C1 segment of cervical spinal cord (tissue), 14 donors: ENCODE measurements around the gene SERPINB2.
"Not testable (repeated sequence)": the region's sequence is repeated elsewhere in the genome, so short reads cannot be mapped to it uniquely, and the experiment has no call there.

Source experiments
- DNase-seq, 14 donors: peaks; one replicate each; lab custom pipeline; 2025; lab: John Stamatoyannopoulos, UW

SERPINB2 gene

DNA sequence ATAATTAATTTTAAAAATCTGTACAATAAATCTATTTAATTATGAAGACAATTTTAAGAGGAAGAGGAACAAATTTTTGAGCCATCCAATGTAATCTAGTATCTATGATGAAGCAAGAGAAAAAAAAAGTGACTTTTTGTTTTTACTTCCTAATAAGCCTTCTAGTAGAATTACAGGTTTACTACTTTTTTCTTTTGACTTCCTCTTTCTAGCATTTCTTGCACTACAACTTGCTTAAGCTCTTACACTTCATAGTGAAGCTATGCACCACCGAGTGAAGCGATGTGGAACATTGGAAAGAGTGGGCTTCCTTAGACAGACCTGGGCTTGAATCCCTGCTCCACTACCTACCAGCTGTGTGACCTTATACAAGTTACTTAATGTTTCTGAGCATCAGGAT lies 2.1 kb downstream of the SERPINB2 start:
- peak in 1 of 14 donors; percentile 0 for DNase-seq

DNA sequence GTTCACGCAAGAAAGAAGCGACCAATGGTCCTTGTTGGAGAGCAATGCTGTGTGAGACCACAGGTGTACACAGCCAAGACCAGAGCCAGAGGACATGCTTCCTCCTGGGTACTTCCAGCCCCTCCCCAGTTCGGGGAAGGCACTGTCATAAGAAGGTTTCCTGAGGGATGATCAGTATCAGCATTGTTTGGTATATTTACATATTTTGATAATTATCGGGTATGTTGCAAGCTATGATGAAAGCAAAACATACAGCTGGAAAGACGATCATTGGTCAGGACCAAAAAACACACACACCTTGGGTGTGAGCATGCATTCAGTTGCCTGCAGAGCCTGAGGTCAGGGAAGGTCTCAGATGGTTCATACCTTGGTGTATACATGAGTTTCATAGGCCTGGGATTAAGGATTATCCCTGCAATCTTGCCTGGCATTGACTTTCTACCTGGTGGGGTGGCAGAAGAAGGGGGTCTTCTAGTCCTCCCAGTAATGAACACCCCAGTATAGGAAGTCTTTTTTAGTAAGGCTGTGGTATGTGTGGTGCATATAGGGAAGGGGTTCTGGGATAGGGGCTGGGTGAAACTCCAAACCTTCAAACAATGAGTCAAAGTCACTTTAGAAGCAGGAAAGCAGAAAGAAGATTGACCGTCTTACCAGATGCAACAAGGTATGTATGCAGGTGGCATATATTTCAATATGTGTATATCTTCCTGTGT lies 2.9 kb downstream of the SERPINB2 start:
- no peak for DNase-seq

DNA sequence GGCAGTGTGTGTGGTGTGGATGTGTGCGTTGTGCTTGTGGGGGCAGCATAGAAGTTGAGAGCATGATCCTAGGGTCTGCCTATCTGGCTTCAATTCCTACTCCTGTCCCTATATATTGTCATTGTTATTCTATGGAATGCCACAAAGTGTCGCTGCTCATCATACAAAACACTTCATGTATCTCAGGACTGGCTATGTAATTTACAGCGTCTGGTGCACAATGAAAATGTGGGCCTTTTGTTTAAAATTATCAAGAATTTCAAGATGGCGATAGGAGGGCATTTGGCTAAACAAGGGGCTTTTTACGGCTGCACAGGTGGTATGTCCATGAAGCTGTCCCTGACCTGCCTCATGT lies 3.4 kb downstream of the SERPINB2 start:
- no peak for DNase-seq

DNA sequence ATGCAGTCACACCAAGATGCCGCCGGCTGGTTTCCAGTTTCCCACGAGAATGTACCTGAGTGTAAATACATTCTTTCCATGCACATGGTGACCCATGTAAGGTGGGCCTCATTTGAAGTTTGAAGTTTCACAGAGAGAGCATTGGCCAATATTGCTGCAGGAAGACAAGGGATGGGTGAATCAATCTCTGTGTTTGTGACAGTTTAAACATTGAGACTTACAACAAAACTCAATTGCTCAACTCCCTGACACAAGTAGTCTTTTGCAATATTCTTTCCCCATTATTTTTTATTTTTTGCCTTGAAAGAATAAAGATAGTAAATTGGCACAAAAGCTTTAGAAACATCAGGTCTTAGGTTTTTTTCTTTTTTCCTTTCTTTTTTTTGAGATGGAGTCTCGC lies 5.1 kb downstream of the SERPINB2 start:
- DNase-seq, result no peak

DNA sequence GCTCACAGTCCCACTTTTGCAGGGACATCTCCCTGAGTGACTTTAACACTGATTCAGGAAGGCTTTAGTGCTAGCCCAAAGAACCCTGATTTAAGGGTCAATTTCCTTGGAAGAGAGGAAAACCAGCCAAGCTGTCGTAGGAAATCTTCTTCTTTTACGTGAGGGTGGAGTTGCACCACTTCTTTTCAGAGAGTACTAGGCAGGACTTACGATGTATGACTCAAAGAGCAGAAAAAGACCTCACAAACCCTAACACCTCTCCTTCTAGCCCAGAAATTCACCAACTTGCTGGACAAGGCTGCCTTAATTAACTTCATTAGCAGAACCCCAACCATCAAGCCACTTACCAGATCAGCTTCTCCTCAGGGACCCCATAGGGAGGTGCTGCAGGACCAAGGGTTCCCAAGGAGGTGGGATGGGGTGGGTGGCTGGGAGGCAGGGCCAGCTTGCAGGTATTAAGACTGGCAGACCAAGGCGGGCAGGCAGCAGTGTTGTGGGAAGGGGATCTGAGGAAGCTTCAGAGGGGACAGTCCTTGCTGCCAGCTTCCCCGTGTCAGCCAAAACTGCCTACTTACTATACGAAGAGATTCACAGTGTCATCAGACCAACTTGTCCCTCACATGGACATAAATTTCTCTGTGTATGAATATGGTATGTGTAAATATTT lies 6.7 kb downstream of the SERPINB2 start:
- DNase-seq, result no peak

DNA sequence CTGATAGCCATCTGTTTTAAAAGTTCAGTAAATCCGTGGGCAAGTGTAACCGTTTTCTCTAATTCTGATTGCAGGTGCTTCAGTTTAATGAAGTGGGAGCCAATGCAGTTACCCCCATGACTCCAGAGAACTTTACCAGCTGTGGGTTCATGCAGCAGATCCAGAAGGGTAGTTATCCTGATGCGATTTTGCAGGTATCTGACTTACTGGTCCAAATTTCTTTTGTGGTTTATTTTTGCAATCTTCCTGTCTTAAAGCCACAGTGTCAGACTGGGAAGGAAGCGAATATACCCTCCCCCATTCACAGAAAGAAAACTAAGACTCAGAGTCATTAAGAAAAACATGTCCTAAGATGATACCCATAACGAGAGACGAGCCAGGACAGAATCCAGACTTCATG lies 7.7 kb downstream of the SERPINB2 start:
- DNase-seq, result no peak

DNA sequence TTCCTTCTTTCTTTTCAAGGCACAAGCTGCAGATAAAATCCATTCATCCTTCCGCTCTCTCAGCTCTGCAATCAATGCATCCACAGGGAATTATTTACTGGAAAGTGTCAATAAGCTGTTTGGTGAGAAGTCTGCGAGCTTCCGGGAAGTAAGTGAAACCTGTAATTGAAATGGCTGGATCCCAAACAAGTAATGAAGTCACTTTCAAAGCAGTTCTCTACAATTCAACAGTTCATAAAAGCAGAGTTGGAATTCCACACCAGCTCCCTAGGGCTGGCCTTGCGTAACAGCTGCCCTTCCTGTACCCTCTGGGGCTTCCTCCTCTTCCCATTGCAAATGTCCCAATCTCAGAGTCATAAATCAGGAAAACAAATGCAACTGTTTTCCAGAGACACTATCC lies 9.6 kb downstream of the SERPINB2 start:
- no peak for DNase-seq

DNA sequence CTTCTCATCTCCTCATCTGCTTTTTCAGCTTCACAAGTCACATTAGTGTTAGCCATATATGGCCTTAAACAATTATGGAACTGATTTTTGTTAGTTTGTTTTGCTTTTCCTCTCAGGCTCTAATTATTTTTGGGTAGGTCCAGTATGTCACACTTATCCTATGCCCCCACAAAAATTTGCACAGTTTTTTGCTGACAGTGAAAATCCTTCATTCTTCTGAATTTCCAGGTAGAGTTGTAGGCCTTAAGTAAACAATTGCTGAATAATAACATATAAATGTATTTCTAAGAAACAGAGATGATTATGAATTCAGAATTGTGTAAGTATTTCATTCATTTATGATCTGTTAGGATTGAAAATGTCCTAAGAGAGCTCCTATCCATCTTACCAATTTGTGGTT lies 11.7 kb downstream of the SERPINB2 start:
- no peak for DNase-seq

DNA sequence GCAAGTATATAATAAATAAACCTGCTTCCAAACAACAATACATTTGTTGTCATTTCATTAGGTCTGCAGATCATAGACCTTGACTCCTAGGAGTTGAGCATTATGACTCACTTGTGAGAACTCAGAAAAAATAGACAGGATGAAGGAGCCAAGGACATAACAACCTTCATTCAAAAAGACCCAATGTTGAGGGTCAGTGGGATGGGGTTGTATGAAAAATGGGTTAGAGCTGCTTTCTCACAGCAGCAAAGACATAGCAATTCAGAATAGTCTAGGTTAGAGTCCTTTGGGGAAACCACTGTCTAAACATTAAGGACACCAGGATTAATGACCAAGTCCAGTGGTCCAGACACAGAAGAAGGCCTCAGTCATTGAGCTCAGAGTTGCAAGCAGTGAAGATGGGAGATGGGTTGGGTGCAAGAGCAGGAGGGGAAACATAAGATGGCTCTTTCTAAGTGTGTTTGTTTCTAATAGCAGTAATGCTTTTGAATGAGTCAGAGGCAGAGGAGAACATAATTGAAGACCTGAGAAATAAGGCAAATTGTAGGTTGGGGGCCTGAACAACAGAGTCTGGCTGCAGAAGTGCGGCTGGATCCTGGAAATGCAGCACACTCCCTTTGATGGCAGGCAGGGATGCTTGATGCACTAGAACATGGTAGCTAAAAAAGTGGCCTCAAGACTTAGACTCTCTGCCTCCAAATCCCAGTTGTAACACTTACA lies 16.5 kb downstream of the SERPINB2 start:
- no peak for DNase-seq

DNA sequence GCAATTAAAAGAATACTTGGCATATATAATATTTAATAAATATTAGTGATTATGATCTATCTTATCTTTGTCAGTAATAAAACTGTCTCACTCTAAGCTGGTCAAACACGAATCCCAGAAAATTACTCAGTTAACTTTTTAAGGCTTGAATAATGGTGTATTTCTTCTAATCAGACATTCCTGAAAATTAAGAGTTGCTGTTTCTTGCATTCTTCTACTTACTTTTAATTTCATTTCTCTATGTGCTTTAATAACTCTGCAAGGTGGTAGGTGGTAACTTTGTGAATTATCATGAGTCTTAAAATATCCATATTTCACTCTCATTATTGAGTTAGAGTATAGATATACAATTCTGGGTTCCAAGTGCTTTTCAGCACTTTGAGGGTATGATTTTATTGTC lies 17.2 kb downstream of the SERPINB2 start:
- DNase-seq, result no peak

DNA sequence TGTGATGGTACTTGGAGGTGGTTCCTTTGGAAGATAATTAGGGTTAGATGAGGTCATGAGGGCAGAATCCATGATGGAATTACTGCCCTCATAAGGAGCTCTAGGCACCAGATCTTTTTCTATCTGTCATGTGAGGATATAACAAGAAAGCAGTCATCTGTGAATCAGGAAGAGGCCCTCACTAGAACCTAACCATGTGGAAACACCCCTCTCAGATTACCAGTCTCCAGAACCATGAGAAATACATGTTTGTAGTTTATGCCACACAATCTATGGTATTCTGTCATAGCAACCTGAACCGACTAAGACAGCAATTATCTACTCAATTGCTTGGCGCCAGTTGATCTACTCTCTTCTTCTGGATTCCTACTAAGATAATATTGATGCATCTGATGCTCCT lies 17.9 kb downstream of the SERPINB2 start:
- no peak for DNase-seq

DNA sequence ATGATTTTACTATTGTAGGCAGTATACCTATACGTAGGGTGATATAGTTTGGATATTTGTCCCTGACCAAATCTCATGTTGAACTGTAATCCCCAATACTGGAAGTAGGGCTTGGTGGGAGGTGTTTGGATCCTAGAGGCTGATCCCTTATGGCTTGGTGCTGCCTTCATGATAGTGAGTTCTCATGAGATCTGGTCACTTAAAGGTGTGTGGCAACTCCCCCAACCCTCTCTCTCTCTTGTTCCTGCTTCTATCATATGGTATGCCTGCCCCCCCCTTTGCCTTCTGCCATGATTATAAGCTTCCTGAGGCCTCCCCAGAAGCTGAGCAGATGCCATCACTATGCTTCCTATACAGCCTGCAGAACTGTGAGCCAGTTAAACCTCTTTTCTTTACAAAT lies 18.6 kb downstream of the SERPINB2 start:
- DNase-seq, result no peak

DNA sequence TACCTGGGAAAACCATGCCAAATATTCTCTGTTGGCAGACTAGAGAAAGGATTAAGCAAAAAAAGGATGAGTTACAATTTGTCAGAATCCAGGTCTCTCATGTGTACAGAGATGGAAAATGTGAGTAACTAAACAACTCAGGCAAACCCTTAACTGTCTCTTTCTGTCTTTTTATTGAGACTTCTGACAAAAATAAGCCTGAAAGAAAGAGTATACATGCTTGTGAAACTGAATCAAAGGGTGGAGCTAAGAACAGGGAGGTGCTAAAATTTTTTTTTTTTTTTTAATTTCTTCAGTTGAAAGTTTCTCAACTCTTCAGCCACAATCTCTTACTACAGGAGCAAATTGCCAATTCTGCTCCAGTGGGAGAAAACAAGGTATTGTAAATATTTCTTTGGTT lies 20.2 kb downstream of the SERPINB2 start, which contains the start of gene SERPINB10:
TSS of gene SERPINB10 (plus strand) at position 295 of the 400 bp plus-strand sequence. CDS start 7,553 bp downstream, outside the sequence.
- DNase-seq, result no peak

DNA sequence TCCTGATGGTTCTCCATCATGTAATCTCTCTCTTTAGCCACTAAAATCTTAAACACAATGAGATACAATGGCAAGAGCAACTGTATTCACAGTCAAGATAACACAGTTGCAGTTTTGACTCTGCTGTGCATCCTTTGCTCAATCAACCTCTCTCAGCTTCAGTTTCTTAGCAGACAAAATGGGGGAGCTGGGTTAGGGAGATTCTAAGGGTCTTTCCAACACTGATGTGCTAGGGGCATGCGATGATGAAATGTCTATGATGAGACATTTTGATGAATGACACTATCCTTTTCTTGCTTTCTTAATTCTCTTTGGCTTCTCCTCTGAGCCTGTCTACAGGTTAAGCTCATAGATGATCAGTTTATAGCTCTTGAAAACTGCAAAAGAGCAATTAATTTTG lies 21.4 kb downstream of the SERPINB2 start:
- DNase-seq, result no peak

DNA sequence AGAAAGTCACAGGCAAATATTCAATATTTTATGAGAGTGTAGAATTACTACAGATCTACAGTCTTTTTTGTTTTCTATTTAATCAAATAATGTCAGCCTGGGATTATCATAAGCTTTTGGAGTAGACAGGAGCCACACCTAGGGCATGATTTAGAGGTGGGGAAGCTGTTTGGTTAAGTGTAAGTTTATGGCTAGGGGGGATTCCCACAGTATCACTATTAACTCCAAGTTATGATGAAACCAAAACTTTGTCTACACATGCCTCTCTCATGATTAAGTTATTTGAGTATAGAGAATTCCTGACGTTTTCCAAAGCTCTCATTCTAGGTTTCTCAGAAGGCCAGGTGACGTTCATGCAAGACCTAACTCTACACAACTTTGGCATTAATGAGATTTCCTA lies 22.4 kb downstream of the SERPINB2 start:
- no peak for DNase-seq

DNA sequence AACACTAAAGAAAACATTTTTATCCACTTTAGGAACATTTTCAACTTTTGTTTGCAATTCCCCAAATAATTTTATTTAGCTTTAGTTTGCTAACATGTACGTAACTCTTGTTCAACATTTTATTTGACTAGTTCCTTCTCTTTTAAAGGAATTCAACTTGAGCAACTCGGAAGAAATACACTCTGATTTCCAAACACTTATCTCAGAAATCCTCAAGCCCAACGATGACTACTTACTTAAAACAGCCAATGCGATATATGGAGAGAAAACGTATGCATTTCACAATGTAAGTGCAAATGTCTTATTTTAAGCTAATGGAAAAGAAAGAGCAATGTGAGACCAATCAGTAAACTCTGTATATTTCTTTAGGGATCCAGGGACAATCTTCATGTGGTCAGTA lies 30.3 kb downstream of the SERPINB2 start:
- no peak for DNase-seq

DNA sequence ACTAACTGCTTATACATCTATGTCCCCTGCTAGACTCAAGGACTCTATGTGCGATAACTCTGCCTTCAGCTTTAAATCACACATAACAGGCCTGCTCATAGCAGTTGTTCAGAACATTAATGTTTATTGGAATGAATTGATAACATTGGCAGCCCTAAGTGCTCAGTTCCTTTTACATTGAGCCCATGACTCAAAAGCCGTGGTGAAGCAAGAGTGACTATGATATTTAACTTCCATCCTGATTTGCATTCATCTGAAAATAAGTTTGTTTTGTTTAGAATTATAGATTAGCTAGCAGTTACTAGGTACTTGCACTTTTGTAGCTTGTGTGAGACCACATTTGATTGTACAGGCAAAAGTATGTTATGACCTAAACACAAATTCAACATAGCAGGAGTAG lies 34.5 kb downstream of the SERPINB2 start:
- no peak for DNase-seq

DNA sequence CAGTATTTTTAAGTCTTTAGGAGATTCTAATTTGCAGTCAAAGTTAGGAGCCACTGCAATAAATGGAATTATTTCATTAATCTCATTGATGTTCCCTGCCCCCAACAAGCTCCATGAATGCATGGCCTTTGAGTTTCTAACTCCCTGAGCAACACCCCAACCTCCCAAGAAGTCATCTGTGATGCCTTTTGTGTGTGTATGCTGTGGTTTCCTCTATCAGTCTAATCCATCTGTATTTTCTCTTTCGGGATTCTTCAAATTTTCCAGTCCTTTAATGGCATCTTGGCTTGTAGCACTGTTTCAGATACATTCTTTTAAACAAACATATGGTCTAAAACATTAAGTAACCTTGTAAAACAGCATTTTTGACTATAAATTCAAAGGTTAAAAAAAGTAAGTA lies 37.0 kb downstream of the SERPINB2 start:
- DNase-seq, result no peak

DNA sequence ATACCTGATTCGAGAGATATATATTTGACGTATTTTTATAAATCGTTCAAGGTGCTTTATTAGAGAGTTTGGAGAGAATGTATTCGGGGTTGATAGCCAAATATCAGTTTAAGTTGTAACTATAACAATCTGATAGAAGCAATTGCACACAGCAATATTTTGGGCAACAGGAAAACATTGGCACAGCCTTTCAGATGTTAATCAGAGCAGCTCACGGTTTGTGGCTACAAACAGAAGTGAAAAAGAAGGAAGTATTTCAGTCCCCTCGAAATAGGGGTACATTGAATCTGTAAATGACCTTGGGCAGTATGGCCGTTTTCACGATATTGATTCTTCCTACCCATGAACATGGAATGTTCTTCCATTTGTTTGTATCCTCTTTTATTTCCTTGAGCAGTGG lies 40.8 kb downstream of the SERPINB2 start:
- DNase-seq, result no peak

DNA sequence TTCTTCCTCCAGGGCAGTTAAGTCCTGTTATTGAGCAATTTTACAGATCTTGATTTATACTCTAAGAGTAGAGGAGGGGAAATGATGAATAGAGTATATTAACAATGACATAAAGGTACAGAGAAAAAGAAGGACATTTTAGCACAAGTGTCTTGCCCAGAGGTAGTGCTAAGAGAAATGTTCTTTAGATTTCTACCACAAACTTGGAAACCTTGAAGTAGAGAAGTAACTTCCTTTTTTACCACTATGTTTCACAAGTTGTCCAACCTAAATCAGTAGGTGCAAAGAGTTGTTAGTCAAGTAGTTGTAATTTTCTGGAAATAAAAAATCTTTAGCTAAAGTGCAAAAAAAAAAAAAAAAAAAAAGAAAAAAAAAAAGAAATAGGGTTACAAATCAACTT lies 41.9 kb downstream of the SERPINB2 start:
- DNase-seq, result not testable (repeated sequence)

DNA sequence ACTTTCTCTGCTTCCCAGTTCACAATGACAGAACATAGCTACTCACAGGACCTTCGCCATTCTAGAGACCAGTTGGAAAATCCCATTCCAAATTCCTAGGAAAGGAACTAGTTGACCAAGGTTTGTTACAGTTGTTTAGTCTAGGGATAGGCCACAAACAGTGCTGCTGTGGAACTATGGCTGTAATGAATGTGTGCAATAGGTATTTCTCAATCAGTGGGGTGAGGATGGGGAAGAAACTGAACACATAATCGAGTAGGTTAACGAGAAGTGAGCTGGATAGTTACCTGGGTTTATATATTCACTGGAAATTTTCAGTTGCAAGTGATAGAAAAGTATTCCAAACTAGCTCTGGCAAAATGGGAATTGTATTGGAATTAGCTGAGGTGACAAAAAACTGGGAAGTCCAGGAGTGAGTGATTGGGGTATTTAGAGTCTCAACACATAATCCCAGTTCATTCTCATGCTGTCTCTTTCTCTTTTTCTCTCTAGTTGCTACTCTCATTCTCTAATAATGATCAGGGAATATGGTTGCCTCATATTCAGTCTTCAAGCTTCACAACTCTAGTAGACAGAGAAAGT lies 43.4 kb downstream of the SERPINB2 start:
- no peak for DNase-seq

DNA sequence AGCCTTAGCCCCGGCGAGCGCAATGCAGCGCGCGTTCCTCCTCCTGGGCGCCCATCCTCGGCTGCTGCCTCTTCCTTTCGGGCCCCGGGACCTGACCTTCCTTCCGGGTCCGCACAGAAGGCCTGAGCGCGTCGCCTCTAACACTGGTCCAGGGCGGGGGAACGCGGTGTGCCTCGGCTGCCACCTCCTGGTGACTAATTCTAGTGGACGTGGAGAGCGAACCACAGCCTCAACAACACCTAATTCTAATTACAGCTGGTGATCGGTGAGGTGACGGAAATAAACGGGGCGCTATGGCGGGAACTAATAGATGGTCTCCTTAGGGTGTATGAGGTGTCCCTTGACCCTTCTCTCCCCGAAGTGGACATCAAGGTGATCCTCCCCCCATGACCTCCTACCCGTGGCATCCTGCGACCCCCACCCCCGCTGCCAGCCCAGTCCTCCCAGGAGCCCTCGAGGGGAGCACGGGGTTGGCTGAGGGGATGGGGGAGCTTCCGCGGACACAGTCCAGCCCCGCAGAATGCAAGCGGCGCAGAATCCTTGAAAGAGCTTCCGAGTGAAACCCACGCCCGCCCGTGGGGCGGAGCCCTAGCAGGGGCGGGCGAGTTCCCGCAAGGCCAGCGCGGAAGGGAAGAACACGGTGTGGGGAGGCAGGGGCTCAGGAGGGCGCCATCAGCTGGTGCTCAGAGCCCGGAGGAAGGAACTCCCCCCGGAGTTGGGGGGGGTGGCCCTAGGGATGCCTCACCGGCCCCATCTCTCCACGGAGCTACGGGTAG lies 48.8 kb downstream of the SERPINB2 start:
- peak in 11 of 14 donors; percentile 16 to 73 (median 59) for DNase-seq
